Left renal pelvis (tissue), 4 donors: ENCODE measurements around the gene PCCA. TPM values are rescaled to one million over a fixed set of nuclear protein-coding genes. Genes with fewer than 3 reads are reported as not detected.
"Not testable (repeated sequence)": the region's sequence is repeated elsewhere in the genome, so short reads cannot be mapped to it uniquely, and the experiment has no call there.

Source experiments
- DNase-seq, 4 donors: peaks; one replicate each; pipeline ENCODE4 v3.0.0-alpha.2; 2013; ENCODE audit warnings: low read depth in 4 of 4, low spot score in 3 of 4
- polyA plus RNA-seq, 4 donors: library from polyadenylated mRNA; unstranded; fragments of 120-200 nt; gene quantifications; one replicate each; pipeline ENCODE4 v1.2.1, GENCODE V29; 2013; ENCODE audit not compliant: insufficient read length in 4 of 4

PCCA gene
- polyA plus RNA-seq, 4 donors, result 25.8 to 66.9 (median 59.1) TPM

- no peak for DNase-seq
These were observed 7.6 kb downstream of the PCCA start for GRCh38 chr13:100096526-100096925.

GRCh38 chr13:100097821-100098220 lies 8.9 kb downstream of the PCCA start:
- DNase-seq, result no peak

- no peak for DNase-seq
These were observed 9.7 kb downstream of the PCCA start for GRCh38 chr13:100098445-100099116.

DNA sequence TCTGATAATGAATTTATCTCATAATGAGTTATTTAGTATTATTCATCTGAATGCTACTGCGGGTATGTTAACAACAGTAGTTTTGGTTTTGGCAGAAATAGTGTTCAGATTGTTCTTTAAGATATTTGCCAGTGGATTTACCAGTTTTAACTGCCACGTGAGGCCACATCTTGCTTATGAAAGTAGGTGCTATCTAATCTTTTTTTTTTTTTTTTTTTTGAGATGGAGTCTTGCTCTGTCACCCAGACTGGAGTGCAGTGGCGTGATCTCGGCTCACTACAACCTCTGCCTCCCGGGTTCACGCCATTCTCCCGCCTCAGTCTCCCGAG lies 10.2 kb downstream of the PCCA start:
- not testable (repeated sequence) for DNase-seq

DNA sequence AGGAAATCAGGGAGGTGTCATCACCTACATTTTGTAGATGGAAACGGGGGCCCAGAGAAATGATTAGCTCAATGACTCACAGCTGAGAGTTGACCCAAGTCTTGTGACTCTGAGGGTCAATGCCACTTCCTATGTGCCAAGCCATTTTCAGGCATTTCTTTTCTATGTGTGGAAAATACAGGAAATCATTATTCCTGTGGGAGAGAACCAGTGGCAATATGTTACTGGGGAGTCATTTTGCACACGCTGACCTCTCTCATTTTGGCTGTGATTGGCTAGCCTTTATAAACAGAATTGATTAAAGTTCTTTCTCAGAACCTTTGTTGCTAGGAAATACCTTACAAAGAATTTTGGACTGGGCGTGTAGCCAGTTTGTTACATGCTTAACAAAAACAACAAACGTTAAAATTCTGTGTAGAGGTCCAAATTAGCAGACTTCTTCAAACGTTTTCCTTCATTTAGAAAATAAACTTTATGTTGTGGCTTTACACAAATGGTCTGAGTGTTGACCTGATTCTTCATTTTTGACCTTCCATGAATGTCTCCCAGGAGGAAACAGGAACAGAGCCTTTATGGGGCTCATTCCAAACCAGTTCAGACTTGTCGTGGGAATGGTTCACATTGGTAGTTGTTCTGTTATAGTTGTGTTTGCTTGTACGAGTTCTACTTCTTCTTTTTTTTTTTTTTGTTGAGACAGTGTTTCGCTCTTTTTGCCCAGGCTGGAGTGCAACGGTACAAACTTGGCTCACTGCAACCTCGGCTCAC lies 11.4 kb downstream of the PCCA start:
- peak; percentile 30 to 44 (median 38) for DNase-seq

DNA sequence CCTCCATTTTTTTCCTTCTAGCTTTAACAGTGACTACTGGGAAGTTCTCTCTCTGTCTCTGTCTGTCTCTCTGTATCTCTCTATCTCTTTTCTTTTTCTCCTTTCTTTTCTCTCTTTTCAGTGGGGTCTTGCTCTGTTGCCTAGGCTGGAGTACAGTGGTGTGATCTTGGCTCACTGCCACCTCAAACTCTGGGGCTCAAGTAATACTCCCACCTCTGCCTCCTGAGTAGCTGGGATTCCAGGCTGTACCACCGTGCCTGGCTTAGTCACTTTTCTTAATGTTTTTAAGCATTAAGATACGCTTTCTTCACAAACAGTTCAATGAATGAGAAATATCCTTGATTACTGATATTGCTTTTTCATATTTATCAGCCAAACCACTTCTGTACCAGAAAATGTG lies 13.1 kb downstream of the PCCA start:
- no peak for DNase-seq

GRCh38 chr13:100106005-100106404 lies 17.1 kb downstream of the PCCA start:
- DNase-seq, result no peak

DNA sequence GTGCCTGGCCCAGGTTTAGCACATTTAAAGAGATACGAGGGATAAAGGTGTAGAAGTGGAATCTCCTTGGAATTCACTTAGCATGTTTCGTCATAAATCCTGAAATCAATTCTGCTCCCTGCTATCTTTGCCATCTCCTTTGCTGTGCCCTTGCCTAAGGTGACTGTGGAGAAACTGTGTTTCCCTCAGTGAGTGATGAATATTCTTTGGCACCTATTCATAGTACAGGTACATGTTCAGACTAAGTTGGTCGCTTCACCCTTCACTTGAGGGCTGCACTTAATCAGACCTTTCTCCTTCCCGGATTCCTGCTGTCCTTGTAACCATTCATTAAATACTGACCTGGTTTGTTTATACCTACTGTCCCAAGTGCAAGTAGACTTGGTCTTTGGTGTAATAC lies 17.8 kb downstream of the PCCA start:
- no peak for DNase-seq

DNA sequence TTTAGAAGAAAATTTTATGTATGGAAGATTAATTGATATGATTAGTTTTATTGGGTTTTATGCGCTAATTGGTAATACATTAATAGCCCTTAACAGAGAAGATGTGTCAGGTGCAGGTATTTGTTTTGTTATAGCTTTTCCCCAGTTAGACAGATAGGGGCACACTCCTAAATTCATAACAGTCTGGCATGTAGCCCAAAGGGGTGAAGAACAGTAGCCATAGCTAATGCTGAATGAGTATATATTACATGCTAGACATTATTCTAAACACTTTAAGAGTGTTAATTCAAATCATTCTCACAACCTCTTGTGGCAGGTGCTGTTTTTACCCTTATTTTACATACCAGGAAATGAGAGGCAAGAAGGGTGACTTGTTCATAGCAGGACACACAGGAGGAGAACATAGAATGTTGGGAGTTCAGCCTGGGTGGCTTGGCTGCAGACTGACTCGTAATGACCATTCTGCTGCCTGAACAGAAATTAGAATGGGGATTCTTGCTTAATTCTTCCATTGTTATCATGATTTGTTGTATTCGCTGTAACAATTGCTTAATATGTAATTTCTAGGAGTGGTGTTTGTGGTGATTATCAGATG lies 20.1 kb downstream of the PCCA start:
- no peak for DNase-seq

GRCh38 chr13:100110269-100110668 lies 21.4 kb downstream of the PCCA start:
- no peak for DNase-seq

- no peak for DNase-seq
These were observed 23.4 kb downstream of the PCCA start for GRCh38 chr13:100112186-100112838.

DNA sequence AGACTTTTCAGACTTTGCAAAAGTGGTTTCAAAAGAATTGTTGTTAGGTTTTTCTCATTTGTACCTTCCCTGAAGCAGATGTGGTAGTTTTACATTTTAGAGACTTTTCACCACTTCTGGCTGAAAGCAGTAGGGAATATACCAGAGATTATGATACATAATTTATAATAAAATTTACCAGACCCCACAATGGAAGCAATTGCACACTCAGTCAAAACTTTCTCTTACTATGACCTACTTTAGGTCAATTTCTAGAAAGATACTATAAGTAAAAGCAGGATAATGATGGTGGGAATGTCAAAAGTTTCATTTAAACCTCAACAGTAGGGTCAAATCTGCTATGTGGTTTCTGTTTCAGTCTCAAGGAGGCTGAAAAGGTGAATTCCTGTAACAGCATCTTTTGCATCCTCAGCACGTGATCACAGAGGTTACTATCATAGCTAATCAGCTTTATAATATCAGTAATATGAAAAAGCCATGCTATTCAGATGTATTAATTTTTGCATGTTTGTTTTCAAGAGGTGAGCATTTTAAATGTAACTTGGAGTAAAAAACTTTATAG lies 26.9 kb downstream of the PCCA start:
- no peak for DNase-seq

DNA sequence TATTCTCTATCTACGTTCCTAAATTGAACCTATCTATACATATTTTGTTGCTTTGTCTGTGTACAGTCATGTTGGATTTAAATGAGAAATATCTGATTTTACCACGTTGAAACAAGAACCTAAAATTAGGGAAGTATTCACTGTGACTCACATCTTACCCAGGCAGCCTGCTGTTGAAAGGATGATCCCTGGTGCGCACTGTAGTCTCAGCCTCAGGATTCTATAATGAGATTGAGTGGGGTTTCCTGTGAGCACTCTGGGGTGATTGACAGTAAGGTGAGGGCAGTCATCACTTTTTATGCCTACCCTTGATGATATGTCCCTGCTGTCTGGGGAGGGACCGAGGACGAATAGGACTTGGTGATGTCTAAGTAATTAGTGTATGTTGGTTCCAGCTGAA lies 35.4 kb downstream of the PCCA start:
- DNase-seq, result no peak

DNA sequence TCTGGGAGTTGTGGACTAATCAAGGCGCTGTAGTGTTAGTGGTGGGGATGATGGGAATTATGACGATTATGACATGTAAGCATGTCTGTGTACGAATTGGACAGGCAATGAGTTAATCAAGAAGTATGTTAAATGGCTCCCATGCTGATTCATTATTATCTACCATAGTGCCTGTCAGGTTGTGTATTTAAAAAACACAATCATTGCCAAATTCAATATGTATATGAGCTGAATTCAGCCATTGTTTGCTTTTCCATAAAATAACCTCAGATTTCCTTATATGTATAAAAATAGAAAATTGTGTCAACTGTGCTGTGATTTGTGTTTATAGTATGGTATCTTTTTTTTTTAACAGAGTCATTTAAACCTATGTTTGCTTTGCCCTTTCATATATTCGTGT lies 37.1 kb downstream of the PCCA start:
- DNase-seq, result no peak

GRCh38 chr13:100128373-100128772 lies 39.5 kb downstream of the PCCA start:
- no peak for DNase-seq

DNA sequence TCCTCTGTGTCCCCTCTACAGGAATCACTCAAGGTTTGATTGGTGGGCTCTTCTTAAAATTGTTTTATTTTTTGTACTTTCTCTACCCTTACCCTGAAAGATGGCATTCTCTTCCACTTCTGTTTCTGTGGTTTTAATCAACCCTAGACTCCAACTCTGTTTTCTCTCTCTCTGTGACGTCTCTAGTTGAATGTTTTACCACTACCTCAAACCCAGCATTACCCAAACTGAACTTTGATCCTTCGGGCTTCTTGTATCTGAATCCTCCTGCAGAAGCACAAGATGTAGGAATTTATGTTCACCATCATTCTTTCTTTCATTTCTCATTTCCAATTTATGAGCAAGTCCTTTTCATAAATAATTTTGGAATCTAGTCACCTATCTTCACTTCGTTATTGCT lies 39.9 kb downstream of the PCCA start:
- no peak for DNase-seq

- DNase-seq, result no peak
These were observed 40.7 kb downstream of the PCCA start for GRCh38 chr13:100129605-100130004.

GRCh38 chr13:100130092-100130491 lies 41.2 kb downstream of the PCCA start:
- DNase-seq, result no peak

DNA sequence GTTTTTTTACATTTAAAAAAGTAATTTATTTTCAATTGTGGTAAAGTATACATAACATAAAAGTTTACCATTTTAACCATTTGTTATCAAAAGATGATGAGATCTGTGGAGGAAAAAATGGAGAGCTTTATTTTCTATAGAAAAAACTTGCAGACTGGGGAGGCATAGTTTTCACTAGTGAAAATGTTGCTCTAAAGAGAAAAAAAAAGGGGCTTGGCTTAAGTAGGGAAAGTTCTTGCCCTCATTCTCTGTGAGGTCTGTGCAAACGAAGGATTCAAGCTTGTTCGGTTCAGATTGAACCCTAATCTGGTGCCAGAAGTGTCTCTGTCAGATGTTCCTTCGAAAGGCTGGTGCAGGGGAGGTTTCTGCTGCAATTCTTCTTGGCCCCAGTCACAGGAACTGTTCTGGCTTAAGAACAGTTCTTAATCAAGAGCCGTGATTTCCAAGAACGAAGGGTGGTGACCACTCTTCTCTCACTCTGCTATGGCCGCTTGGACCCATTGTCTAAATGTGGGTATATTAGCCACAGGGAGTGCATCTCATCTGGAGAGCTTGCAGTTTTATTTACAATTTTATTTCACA lies 42.1 kb downstream of the PCCA start:
- DNase-seq, result no peak

DNA sequence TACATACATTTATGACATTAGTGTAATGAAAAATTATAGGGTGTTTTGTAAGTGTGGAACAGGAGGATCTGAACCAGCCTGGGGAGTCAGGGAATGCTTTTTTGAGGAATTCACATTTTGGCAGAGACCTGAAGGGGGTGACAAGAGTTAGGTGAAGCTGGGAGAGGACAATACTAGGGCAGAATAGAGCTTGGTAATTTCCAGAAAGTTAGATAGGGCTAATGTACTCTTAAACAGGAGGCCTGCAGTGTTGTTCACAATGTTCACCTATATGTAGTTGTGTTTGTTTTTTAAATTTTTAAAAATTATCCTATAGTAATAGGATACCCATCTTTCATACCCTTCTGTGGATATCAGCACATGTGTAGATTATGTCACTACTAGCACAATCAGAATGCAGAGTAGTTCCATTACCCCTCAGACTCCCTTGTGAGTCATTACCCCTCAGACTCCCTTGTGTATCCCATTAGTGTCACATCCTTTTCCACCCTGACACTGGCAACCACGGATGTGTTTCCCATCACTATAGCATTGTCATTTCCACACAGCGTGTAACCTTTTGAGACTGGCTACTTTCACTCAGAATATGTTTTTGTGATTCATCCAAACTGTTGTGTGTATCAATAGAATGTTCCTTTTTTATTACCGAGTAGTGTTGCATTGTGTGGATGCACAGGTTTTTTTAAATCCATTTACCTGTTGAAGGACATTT lies 43.1 kb downstream of the PCCA start:
- no peak for DNase-seq
